CD14-positive monocyte (primary cell): Measurements from ENCODE around the gene KRT72. TPM values are rescaled to one million over a fixed set of nuclear protein-coding genes. Genes with fewer than 3 reads are reported as not detected.

Experiments used
- DNase-seq, 3 donors: peaks; one replicate each; pipeline ENCODE4 v3.0.0-alpha.2; 2011 to 2022
- H2AFZ ChIP-seq: 2 replicates; pipeline ENCODE4 v1.6.0; 2012; ENCODE audit warnings: mild to moderate bottlenecking, low read depth, low read length, inconsistent platforms; ENCODE audit not compliant: insufficient read depth, poor library complexity, severe bottlenecking
- H3K27ac ChIP-seq, 2 donors: 1 replicate in 1 of 2; 2 replicates in 1 of 2; pipeline ENCODE4 v1.5.1; 2012 to 2013; ENCODE audit warnings: low read length in 2 of 2, control low read depth in 1 of 2, inconsistent platforms in 1 of 2, low read depth in 1 of 2, mild to moderate bottlenecking in 1 of 2
- H3K27me3 ChIP-seq, 2 donors: one replicate each; pipeline versions ENCODE4 v1.6.0 to v1.6.1; 2011 to 2013; ENCODE audit warnings: low read length in 2 of 2; ENCODE audit not compliant: control insufficient read depth in 2 of 2, insufficient read depth in 2 of 2
- H3K36me3 ChIP-seq, 2 donors: replicated peaks in 1 of 2; 1 replicate in 1 of 2; 2 replicates in 1 of 2; pipeline versions ENCODE4 v1.5.1 to v1.6.1; 2012 to 2013; ENCODE audit warnings: low read length in 2 of 2, control low read depth in 1 of 2, inconsistent platforms in 1 of 2, mild to moderate bottlenecking in 1 of 2; ENCODE audit not compliant: insufficient read depth in 2 of 2, control insufficient read depth in 1 of 2
- H3K4me1 ChIP-seq, 2 donors: 1 replicate in 1 of 2; 2 replicates in 1 of 2; pipeline versions ENCODE4 v1.5.1 to v1.6.1; 2012 to 2013; ENCODE audit warnings: low read length in 2 of 2, control low read depth in 1 of 2, inconsistent platforms in 1 of 2, mild to moderate bottlenecking in 1 of 2, moderate library complexity in 1 of 2; ENCODE audit not compliant: insufficient read depth in 2 of 2, control insufficient read depth in 1 of 2
- H3K4me2 ChIP-seq: replicated peaks from 2 replicates; pipeline ENCODE3; 2012; ENCODE audit warnings: low read length, moderate library complexity, mild to moderate bottlenecking; ENCODE audit not compliant: poor library complexity, severe bottlenecking; ENCODE audit errors: extremely low read depth
- H3K4me3 ChIP-seq, 3 experiments: fragments of 200-600 bp in 1 of 3; sonication (generic) in 1 of 3; replicated peaks in 1 of 3; 1 replicate in 2 of 3; 2 replicates in 1 of 3; pipeline ENCODE4 v1.5.1; 2011 to 2013; ENCODE audit warnings: low read length in 3 of 3, mild to moderate bottlenecking in 3 of 3, control low read depth in 2 of 3, low read depth in 2 of 3, inconsistent platforms in 1 of 3, moderate library complexity in 1 of 3
- H3K79me2 ChIP-seq: 2 replicates; pipeline ENCODE4 v1.6.0; 2012; ENCODE audit warnings: mild to moderate bottlenecking, control low read depth, inconsistent platforms, low read length, moderate library complexity; ENCODE audit not compliant: insufficient read depth
- H3K9ac ChIP-seq: 2 replicates; pipeline ENCODE4 v1.6.0; 2017; ENCODE audit warnings: low read length, mild to moderate bottlenecking; ENCODE audit not compliant: insufficient read depth, poor library complexity, severe bottlenecking
- H3K9me3 ChIP-seq, 2 donors: replicated peaks in 1 of 2; 1 replicate in 1 of 2; 2 replicates in 1 of 2; pipeline versions ENCODE4 v1.5.1 to v1.6.1; 2012 to 2013; ENCODE audit warnings: low read length in 2 of 2, control low read depth in 1 of 2; ENCODE audit not compliant: control insufficient read depth in 1 of 2, insufficient read depth in 1 of 2
- H4K20me1 ChIP-seq: 2 replicates; pipeline ENCODE4 v1.6.0; 2012; ENCODE audit warnings: mild to moderate bottlenecking, low read length, control low read depth, moderate library complexity; ENCODE audit not compliant: insufficient read depth
- H3K27ac Mint-ChIP-seq, 7 donors: one replicate each; pipeline ENCODE4 v1.8.0; 2020; ENCODE audit warnings: mild to moderate bottlenecking in 7 of 7, mixed read lengths in 7 of 7, moderate library complexity in 6 of 7, inconsistent platforms in 2 of 7
- H3K27me3 Mint-ChIP-seq, 3 donors: one replicate each; pipeline ENCODE4 v1.8.0; 2021 to 2022; ENCODE audit warnings: low read depth in 3 of 3, mild to moderate bottlenecking in 3 of 3, mixed read lengths in 3 of 3, moderate library complexity in 3 of 3, inconsistent platforms in 1 of 3
- H3K36me3 Mint-ChIP-seq, 2 donors: one replicate each; pipeline ENCODE4 v1.8.0; 2020; ENCODE audit warnings: mixed read lengths in 2 of 2, inconsistent platforms in 1 of 2, mild to moderate bottlenecking in 1 of 2
- H3K4me1 Mint-ChIP-seq: one replicate; pipeline ENCODE4 v1.8.0; 2020; ENCODE audit warnings: mild to moderate bottlenecking, mixed read lengths
- H3K4me3 Mint-ChIP-seq, 2 donors: one replicate each; pipeline ENCODE4 v1.8.0; 2020; ENCODE audit warnings: mild to moderate bottlenecking in 2 of 2, mixed read lengths in 2 of 2, moderate library complexity in 1 of 2
- H3K9me3 Mint-ChIP-seq, 7 donors: one replicate each; pipeline ENCODE4 v1.8.0; 2020 to 2022; ENCODE audit warnings: mixed read lengths in 7 of 7, mild to moderate bottlenecking in 6 of 7, moderate library complexity in 6 of 7, inconsistent platforms in 2 of 7
- WGBS: methylation state at CpG from one replicate; pipeline ENCODE4 v1.1.5; 2013; ENCODE audit warnings: missing lambda C conversion rate; ENCODE audit not compliant: insufficient coverage; 5-methylcytosine and 5-hydroxymethylcytosine counted together
- intact Hi-C, 2 donors: fragments of 100-400 bp; cut with micrococcal nuclease; formaldehyde crosslinking; loops; one replicate each; pipeline versions ENCODE4 v1.15.0 to v1.15.1; 2023
- polyA plus RNA-seq, 3 donors: library from polyadenylated mRNA; depleted of rRNA in 1 of 3; unstranded in 2 of 3; stranded (reverse) in 1 of 3; fragments of 300-500 nt in 2 of 3; fragments of >200 nt in 1 of 3; fragmentation: Illumina TruSeq in 2 of 3; gene quantifications; 1 replicate in 2 of 3; 2 replicates in 1 of 3; pipeline ENCODE4 v1.2.3, GENCODE V29; 2012 to 2021
- TF ChIP-seq, protein P1 (sequence below): fragments of 200-600 bp; IDR thresholded peaks from one replicate; pipeline ENCODE4 v1.8.0; 2022; ENCODE audit warnings: antibody characterized with exemption, mild to moderate bottlenecking

KRT72 gene
- polyA plus RNA-seq, 3 donors: not detected

DNA sequence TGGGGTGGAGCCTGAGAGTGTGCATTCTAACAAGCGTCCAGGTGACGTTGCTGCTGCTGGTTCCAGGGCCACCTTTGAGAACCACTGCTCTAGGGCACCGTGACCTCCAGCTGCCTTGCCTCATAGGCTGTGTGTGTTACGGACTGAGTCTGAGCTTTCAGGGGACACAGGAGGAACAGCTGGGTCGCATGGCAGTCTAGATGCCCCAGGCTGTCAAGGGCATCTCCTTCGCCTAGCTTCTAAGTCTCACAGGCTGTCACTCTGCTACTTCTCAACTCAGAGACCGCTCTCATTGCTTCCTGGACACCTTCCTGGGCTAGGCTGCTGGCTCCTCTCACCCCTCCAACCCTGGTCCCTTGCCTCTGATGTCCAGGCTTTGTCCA is 16.1 kb upstream of the KRT72 start:
- Histone ChIP-seq H3K79me2 (no peaks in the 10 kb centered on the region), H3K9ac (peak overlapping the region; percentile 19), H3K9me3 (no peaks in the 10 kb centered on the region), H3K4me1 (peaks cover 10% of the 10 kb centered on the region in 2 donors), H3K4me2 (no peak overlapping the region), H3K4me3 (no peak overlapping the region), H3K27ac (no peak overlapping the region), H4K20me1 (no peaks in the 10 kb centered on the region), H3K36me3 (no peaks in the 10 kb centered on the region), H3K27me3 (no peaks in the 10 kb centered on the region), H2AFZ (no peak overlapping the region)
- TF ChIP-seq, protein P1, sequence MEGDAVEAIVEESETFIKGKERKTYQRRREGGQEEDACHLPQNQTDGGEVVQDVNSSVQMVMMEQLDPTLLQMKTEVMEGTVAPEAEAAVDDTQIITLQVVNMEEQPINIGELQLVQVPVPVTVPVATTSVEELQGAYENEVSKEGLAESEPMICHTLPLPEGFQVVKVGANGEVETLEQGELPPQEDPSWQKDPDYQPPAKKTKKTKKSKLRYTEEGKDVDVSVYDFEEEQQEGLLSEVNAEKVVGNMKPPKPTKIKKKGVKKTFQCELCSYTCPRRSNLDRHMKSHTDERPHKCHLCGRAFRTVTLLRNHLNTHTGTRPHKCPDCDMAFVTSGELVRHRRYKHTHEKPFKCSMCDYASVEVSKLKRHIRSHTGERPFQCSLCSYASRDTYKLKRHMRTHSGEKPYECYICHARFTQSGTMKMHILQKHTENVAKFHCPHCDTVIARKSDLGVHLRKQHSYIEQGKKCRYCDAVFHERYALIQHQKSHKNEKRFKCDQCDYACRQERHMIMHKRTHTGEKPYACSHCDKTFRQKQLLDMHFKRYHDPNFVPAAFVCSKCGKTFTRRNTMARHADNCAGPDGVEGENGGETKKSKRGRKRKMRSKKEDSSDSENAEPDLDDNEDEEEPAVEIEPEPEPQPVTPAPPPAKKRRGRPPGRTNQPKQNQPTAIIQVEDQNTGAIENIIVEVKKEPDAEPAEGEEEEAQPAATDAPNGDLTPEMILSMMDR: no peak
- Mint-ChIP-seq H3K4me3 (no peak overlapping the region), H3K4me1 (peaks cover 6% of the 10 kb centered on the region), H3K36me3 (no peaks in the 10 kb centered on the region), H3K9me3 (peaks cover 0 to 3% (median 0%) of the 10 kb centered on the region in 7 donors), H3K27ac (no peak overlapping the region), H3K27me3 (peaks cover 0 to 4% (median 2%) of the 10 kb centered on the region in 3 donors)
- no peak for DNase-seq
- intact Hi-C loops: no loop called here
- WGBS: 94% methylated on average over 5 of the region's 7 CpGs

DNA sequence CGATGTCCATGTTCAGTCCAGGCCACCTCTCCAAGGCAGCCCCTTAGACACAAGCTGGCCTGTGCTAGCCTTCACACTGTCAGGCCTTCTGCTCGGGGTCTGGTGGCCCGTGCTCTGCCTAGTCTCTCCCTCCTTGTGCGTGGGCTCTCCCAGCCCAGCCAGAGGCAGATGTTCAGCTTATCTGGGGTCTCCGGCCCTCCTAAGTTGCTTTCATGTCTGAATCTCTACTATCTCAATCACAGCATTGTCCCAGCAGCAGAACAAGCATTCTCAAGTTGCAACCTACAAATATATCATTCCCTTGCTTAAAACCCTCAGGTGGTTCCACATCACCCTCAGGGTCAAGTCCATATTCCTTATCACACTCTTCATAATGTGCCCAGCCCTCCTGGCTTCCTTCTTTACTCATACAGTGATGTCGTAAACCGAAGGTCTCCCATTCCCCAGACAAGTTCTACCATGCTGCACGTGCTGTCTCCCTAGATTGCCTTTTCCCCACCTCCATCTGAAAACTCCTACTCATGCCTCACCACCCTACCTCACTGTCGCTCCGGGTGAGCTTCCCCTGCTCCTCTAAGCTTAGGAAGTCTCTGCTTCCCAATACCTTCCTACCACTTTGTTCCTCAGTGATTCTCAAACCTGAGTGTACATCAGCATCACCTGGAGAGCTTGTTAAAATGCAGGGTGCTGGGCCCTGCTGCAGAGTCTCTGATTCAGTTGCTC is 15.6 kb upstream of the KRT72 start:
- Histone ChIP-seq H3K27ac (no peak overlapping the region), H3K9ac (peak overlapping the region; percentile 19), H3K4me2 (no peak overlapping the region), H3K79me2 (no peaks in the 10 kb centered on the region), H3K36me3 (no peaks in the 10 kb centered on the region), H3K9me3 (no peaks in the 10 kb centered on the region), H3K27me3 (no peaks in the 10 kb centered on the region), H4K20me1 (no peaks in the 10 kb centered on the region), H3K4me3 (no peak overlapping the region), H3K4me1 (peaks cover 10% of the 10 kb centered on the region in 2 donors), H2AFZ (no peak overlapping the region)
- intact Hi-C loops: no loop called here
- no peak overlapping the region for H3K27ac Mint-ChIP-seq
- WGBS: 97% methylated on average over 8 of the region's 10 CpGs
- peaks cover 6% of the 10 kb centered on the region for H3K4me1 Mint-ChIP-seq
- peaks cover 0 to 3% (median 2%) of the 10 kb centered on the region in 3 donors for H3K27me3 Mint-ChIP-seq
- H3K4me3 Mint-ChIP-seq: peak overlapping the region in 1 of 2 donors; percentile 0
- no peaks in the 10 kb centered on the region for H3K36me3 Mint-ChIP-seq
- TF ChIP-seq, protein P1: no peak
- no peak for DNase-seq
- peaks cover 0 to 3% (median 0%) of the 10 kb centered on the region in 7 donors for H3K9me3 Mint-ChIP-seq
